K562 (cell line): Measurements from ENCODE around the gene KRTAP10-4. TPM values are rescaled to one million over a fixed set of nuclear protein-coding genes. Genes with fewer than 3 reads are reported as not detected.

Experiments
- ATF1 ChIP-seq, 2 experiments: fragments of 450-650 bp in 1 of 2; IDR thresholded peaks; 2 replicates each; pipeline ENCODE4 v1.6.1; 2016; ENCODE audit warnings: missing compliant biosample characterization in 1 of 2, missing genetic modification characterization in 1 of 2
- BCLAF1 ChIP-seq, 2 experiments: fragments of 450-650 bp in 1 of 2; IDR thresholded peaks; 2 replicates each; pipeline ENCODE4 v1.6.1; 2011 to 2017; ENCODE audit warnings: low read depth in 2 of 2, antibody characterized with exemption in 1 of 2, borderline replicate concordance in 1 of 2, low read length in 1 of 2, mild to moderate bottlenecking in 1 of 2, mixed read lengths in 1 of 2; ENCODE audit not compliant: control insufficient read depth in 1 of 2
- CHD7 ChIP-seq: fragments of 200-600 bp; sonication (generic); IDR thresholded peaks from one replicate; pipeline ENCODE4 v1.6.1; 2012; ENCODE audit warnings: mild to moderate bottlenecking, low read depth, low read length, inconsistent platforms
- GABPB2 ChIP-seq: fragments of 250-450 bp; sonication (Bioruptor Pico); conservative IDR thresholded peaks from 2 replicates; pipeline ENCODE4 v1.5.1; 2021; ENCODE audit warnings: mild to moderate bottlenecking
- HDAC1 ChIP-seq, 2 experiments: fragments of 450-650 bp; IDR thresholded peaks; 2 replicates each; pipeline ENCODE4 v1.6.1; 2016 to 2017; ENCODE audit warnings: inconsistent platforms in 1 of 2, mild to moderate bottlenecking in 1 of 2, moderate library complexity in 1 of 2
- HOMEZ ChIP-seq: fragments of 250-450 bp; sonication (Bioruptor Pico); IDR thresholded peaks from 2 replicates; pipeline ENCODE4 v1.4.0; 2020; ENCODE audit warnings: mild to moderate bottlenecking, moderate library complexity
- NCOA6 ChIP-seq: fragments of 450-650 bp; IDR thresholded peaks from 2 replicates; pipeline ENCODE4 v1.6.1; 2017; ENCODE audit warnings: mild to moderate bottlenecking
- NFXL1 ChIP-seq: fragments of 450-650 bp; formaldehyde crosslinking; IDR thresholded peaks from 2 replicates; pipeline ENCODE4 v1.4.0; 2021; ENCODE audit warnings: mild to moderate bottlenecking
- RBM39 ChIP-seq: fragments of 200-400 bp; formaldehyde crosslinking; optimal IDR thresholded peaks from 2 replicates; pipeline ENCODE3; 2018; ENCODE audit warnings: low read depth, low read length
- polyA plus RNA-seq, 8 experiments: library from polyadenylated mRNA; depleted of rRNA in 4 of 8; stranded (reverse) in 5 of 8; unstranded in 3 of 8; fragments of >200 nt; fragmentation: Nextera tagmentation in 2 of 8; fragmentation: Illumina TruSeq in 1 of 8; extraction: Ambion mirVana in 2 of 8; extraction: Trizol in 1 of 8; gene quantifications; 2 replicates each; pipeline versions ENCODE4 v1.2.1 to v1.2.3, GENCODE V29; 2011 to 2014; ENCODE audit warnings: inconsistent platforms in 1 of 8, missing spikeins in 1 of 8
- total RNA-seq, 7 experiments: library from RNA; depleted of rRNA in 6 of 7; stranded (reverse); fragments of >200 nt in 6 of 7; fragmentation: Illumina TruSeq in 2 of 7; extraction: Trizol in 2 of 7; gene quantifications; 2 replicates each; pipeline versions ENCODE4 v1.2.1 to v1.2.3, GENCODE V29; 2011 to 2021; ENCODE audit warnings: low replicate concordance in 1 of 7

KRTAP10-4 gene
- total and polyA plus RNA-seq, 9 of the 15 experiments (the other 6 are each of a cell fraction or from before 2014, with no cell fraction given) = not detected

- no peak for TF ChIP-seq CHD7
- TF ChIP-seq NFXL1 (CRISPR knock-in tag) = no peak
- TF ChIP-seq HDAC1 (IDR thresholded peaks at IDR 0.05) = no peak
- TF ChIP-seq RBM39 = no peak
- no peak for TF ChIP-seq HOMEZ (CRISPR knock-in tag)
- no peak for TF ChIP-seq NCOA6
- no peak for TF ChIP-seq GABPB2
- no peak for TF ChIP-seq ATF1 (CRISPR knock-in tag; IDR thresholded peaks at IDR 0.05)
- TF ChIP-seq ATF1 (tag; IDR thresholded peaks at IDR 0.05) = no peak
- TF ChIP-seq BCLAF1 (IDR thresholded peaks at IDR 0.05; ENCODE audit: borderline replicate concordance in 1 of 2, control insufficient read depth in 1 of 2, low read depth in 2 of 2, low read length in 1 of 2) = no peak
Observed at GRCh38 chr21:44592446-44593311, 19.1 kb downstream of the KRTAP10-4 start, which contains the start of gene KRTAP10-6 (continued).
